ENCODE results near the gene DEDD.

The DEDD gene

GRCh38 chr1:161091796-161092507 lies 40.5 kb downstream of the DEDD start:
- DNase-seq (no peak), ATAC-seq (peak; percentile 2)

- no peak for DNase-seq
- no peak for ATAC-seq
Measured at GRCh38 chr1:161091093-161091492, 41.4 kb downstream of the DEDD start.

GRCh38 chr1:161090617-161091016 lies 41.9 kb downstream of the DEDD start:
- DNase-seq (no peak), ATAC-seq (peak; percentile 44)

- ATAC-seq = no peak
Measured at GRCh38 chr1:161089938-161090337, 42.5 kb downstream of the DEDD start.

GRCh38 chr1:161089251-161089924 lies 43.1 kb downstream of the DEDD start, which contains the start of gene NECTIN4:
TSS of gene NECTIN4 (minus strand) at chr1:161089558. CDS start at chr1:161089296, 262 bp downstream.
- DNase-seq = no peak
- ATAC-seq = no peak

More at GRCh38 chr1:161089938-161090337, 42.5 kb downstream of the DEDD start:
- DNase-seq = no peak

- ATAC-seq = no peak
- no peak for DNase-seq
Measured at GRCh38 chr1:161088587-161089110, 43.8 kb downstream of the DEDD start.

GRCh38 chr1:161086457-161086856 lies 46.0 kb downstream of the DEDD start:
- DNase-seq (no peak), ATAC-seq (no peak)

GRCh38 chr1:161085165-161085564 lies 47.3 kb downstream of the DEDD start:
- ATAC-seq = no peak
- no peak for DNase-seq

- ATAC-seq (no peak), DNase-seq (no peak)
Measured at GRCh38 chr1:161084597-161084988, 47.9 kb downstream of the DEDD start.

GRCh38 chr1:161083748-161084596 lies 48.5 kb downstream of the DEDD start:
- DNase-seq (no peak), ATAC-seq (no peak)

- ATAC-seq (peak; percentile 37), DNase-seq (no peak)
Measured at GRCh38 chr1:161082996-161083747, 49.3 kb downstream of the DEDD start.

- ATAC-seq = no peak
- no peak for DNase-seq
Measured at GRCh38 chr1:161082483-161082882, 50.0 kb downstream of the DEDD start.

- ATAC-seq = no peak
- no peak for DNase-seq
Measured at GRCh38 chr1:161081519-161081918, 50.9 kb downstream of the DEDD start.

- no peak for DNase-seq
Measured at GRCh38 chr1:161080441-161081405, 51.7 kb downstream of the DEDD start.

GRCh38 chr1:161079436-161080110 lies 52.9 kb downstream of the DEDD start:
- DNase-seq = no peak
- ATAC-seq = no peak

More at GRCh38 chr1:161080441-161081405, 51.7 kb downstream of the DEDD start:
- peak; percentile 12 for ATAC-seq

GRCh38 chr1:161077426-161077825 lies 55.0 kb downstream of the DEDD start:
- DNase-seq (no peak), ATAC-seq (no peak)

- DNase-seq (no peak), ATAC-seq (no peak)
Measured at GRCh38 chr1:161076410-161076809, 56.1 kb downstream of the DEDD start.

GRCh38 chr1:161074676-161075368 lies 57.6 kb downstream of the DEDD start:
- ATAC-seq (no peak), DNase-seq (no peak)

- DNase-seq (no peak), ATAC-seq (no peak)
Measured at GRCh38 chr1:161073474-161074121, 58.9 kb downstream of the DEDD start.

Data from stimulated activated naive CD8-positive, alpha-beta T cell treated with anti-CD3 and anti-CD28 coated beads, Interleukin-15, Interleukin-2, amounts not matched to agents 100 U/mL and 50 U/mL, for 24 hours (primary cell).